Thyroid gland (tissue), 4 donors: ENCODE data around the gene MPG.

Source experiments
- CTCF ChIP-seq, 6 experiments: fragments of 200-600 bp in 3 of 6; fragments of 450-650 bp in 3 of 6; sonication (generic) in 3 of 6; IDR thresholded peaks; one replicate each; pipeline ENCODE4 v1.5.1; 2016 to 2019; ENCODE audit warnings: antibody characterized with exemption in 6 of 6, mild to moderate bottlenecking in 2 of 6, inconsistent platforms in 1 of 6, moderate library complexity in 1 of 6
- POLR2A ChIP-seq, 2 donors: fragments of 450-650 bp; IDR thresholded peaks; one replicate each; pipeline ENCODE4 v1.6.1; 2017; ENCODE audit warnings: antibody characterized with exemption in 2 of 2, mild to moderate bottlenecking in 2 of 2, moderate library complexity in 1 of 2

DNA sequence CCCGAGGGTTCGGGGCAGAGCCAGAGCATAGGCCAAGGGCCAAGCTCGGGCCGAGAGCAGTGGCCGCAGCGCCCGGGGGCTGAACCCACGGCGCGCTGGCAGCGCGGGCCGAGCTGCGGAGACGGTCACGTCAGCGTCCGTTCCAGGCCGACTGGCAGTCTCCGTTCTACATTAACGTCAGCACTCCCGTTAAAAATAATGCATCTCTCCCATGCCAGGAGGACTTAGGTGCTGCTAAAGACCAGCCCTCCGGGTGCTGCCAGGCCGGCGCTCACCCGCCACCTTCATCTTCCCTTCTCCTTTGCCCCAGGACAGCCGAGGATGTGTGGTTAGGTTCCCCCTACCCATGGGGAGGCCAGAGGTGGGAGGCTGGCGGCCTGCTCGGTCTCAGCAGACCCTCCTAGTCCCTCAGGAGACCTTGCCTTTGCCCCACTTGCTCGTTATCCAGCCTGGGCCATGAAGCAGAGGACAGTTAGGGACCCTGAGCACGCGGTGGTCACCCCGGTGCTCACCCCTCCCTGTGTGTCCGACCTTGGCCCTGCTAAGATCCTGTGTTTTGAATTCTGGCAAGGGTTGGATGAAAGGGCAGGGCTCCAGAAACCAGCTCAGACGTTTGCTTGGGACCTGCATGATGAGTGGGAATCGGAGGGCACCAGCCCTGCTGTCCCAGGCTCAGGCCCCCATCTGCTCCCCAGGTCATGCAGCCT is 572 bp downstream of the MPG start:
- TF ChIP-seq CTCF (IDR thresholded peaks at IDR 0.05) (no peak), POLR2A (IDR thresholded peaks at IDR 0.05) (no peak)
